ENCODE data around the gene SIGLEC9.
A peak's percentile ranks its signal among the peaks of the same experiment; 100 is the strongest.

The SIGLEC9 gene

GRCh38 chr19:51091126-51091525, 33.6 kb upstream of the SIGLEC9 start:
- TF ChIP-seq, protein P1, sequence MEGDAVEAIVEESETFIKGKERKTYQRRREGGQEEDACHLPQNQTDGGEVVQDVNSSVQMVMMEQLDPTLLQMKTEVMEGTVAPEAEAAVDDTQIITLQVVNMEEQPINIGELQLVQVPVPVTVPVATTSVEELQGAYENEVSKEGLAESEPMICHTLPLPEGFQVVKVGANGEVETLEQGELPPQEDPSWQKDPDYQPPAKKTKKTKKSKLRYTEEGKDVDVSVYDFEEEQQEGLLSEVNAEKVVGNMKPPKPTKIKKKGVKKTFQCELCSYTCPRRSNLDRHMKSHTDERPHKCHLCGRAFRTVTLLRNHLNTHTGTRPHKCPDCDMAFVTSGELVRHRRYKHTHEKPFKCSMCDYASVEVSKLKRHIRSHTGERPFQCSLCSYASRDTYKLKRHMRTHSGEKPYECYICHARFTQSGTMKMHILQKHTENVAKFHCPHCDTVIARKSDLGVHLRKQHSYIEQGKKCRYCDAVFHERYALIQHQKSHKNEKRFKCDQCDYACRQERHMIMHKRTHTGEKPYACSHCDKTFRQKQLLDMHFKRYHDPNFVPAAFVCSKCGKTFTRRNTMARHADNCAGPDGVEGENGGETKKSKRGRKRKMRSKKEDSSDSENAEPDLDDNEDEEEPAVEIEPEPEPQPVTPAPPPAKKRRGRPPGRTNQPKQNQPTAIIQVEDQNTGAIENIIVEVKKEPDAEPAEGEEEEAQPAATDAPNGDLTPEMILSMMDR (IDR thresholded peaks at IDR 0.05; ENCODE audit: low read depth, low read length): no peak
- no peak for DNase-seq (ENCODE audit: extremely low read depth, low read depth)

DNA sequence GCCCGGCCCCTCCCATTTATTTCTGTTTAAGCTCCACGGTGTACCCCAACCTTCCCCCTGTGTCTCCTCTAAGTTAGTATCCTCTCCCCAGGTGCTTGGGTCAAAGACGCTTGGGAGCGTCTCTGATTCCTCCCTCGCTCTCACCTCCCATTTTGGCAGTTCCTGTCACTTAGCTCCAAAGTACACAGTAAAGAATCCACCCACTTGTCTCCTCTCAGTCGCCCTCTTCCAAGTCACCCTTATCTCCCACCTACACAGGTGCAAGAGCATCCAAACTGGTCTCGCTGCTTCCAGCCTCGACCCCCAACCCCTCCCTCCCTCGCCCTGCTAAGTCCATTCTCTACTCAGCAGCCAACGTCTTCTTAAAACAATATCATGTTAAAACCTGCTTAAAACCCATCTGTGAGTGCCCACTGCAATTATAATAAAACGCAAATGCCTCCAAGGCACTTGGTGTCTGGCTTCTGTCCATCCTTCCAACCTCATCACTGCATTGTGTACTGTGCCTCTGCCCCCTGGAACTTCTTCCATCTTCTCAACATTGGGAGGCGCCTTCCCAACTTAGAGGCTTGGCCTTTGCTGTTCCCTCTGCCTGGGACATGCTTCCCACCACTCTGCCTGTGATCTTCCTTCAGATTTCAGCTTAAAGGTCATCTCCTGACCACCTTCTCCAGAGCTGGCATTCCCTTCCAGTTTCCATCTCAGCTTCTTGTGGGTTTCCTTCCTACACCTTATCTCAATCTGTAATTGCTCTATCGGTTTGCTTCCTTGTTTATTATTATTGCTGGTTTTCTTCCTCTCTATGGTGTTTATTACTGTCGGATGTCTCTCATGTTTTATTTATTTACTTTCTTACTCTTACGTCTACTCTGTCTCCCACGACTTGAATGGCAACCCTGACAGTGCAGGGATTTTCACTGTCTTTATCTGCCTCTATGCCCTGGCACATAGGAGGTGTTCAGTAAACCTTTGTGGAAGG, 32.5 kb upstream of the SIGLEC9 start:
- TF ChIP-seq, protein P1 (IDR thresholded peaks at IDR 0.05; ENCODE audit: low read depth, low read length): no peak
- no peak for DNase-seq (ENCODE audit: extremely low read depth, low read depth)

- TF ChIP-seq, protein P1 (IDR thresholded peaks at IDR 0.05; ENCODE audit: low read depth, low read length): no peak
- no peak for DNase-seq (ENCODE audit: extremely low read depth, low read depth)
These were observed 31.6 kb upstream of the SIGLEC9 start for GRCh38 chr19:51093101-51093500.

DNA sequence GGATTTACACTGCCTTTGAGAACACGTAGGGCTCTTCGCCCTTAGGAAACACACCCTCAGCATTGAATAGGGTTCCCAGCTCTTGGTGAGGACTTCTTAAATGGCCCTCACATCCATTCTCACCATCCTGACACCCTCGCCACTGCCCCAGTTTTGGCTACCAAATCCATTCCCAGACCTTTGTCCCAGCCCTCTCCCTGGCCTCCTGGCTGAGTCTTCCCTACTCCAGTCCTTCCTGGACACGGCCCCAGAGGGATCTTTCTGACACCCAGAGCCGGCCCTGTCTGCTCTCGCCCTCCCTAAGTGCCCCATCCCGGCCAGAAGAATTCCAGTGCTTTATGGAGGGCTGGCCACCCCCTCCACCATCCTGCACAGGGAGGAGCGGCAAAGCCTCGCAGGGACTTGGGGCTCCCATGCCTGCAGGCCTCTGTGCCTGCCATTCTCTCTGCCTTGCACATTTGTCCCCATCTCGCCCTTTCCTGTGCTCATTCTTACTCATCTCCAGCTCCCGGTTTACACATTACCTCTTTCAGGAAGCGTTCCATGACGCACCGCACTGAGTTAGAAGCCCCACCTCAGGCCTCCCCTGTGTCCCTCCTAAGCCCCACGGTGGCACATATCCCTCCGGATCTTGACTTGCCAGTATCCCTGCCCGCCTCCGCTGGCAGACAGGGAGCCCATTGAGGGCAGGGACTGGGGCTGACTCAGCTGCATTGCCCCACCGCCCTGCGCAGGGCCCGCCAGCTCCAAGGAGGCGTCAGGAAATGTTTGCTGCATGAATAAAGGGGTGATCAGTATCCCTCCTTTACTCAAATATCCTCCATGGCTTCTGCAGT, 31.0 kb upstream of the SIGLEC9 start:
- DNase-seq (ENCODE audit: extremely low read depth, low read depth): no peak
- TF ChIP-seq, protein P1 (IDR thresholded peaks at IDR 0.05; ENCODE audit: low read depth, low read length): no peak

- TF ChIP-seq, protein P1 (IDR thresholded peaks at IDR 0.05; ENCODE audit: low read depth, low read length): peak; percentile 60
- DNase-seq (ENCODE audit: extremely low read depth, low read depth): no peak
These were observed 29.9 kb upstream of the SIGLEC9 start for GRCh38 chr19:51094696-51095279.

DNA sequence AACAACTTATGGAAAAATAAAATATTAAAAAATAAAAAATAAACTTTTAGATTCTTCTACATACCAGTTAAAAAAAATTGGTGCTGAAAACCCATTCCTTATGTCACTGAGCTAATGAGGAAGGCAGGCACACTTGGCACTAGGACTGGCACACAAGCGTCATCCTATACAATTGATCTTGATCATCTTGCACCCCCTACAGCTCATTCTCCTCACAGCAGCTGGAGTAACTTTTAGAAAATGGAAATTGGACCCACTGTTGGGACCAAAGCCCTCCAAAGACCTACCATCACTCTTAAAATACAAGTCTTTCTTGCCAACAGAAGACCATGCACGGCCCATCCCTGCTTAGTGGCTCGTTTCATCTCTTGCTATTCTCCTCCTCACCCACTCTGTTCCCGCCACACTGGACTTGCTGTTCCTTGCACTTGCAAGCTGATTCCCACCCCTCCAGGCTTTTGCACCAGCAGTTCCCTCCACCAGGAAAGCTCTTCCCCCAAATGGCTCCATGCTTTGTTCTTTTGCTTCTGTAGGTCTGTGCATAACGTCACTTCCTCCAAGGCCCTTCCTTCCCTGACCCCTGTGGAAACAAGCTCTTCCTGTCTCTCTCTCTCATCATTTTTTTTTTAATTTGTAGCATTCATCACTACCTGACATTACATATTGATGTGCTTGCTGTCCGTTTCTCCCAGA, 28.1 kb upstream of the SIGLEC9 start:
- TF ChIP-seq, protein P1 (IDR thresholded peaks at IDR 0.05; ENCODE audit: low read depth, low read length): no peak; the same call in 1 of the 2 replicates
- DNase-seq (ENCODE audit: extremely low read depth, low read depth): no peak

All from AG09319 (cell line).